H9 (cell line): ENCODE measurements around the gene PNPLA7. TPM values are rescaled to one million over a fixed set of nuclear protein-coding genes. Genes with fewer than 3 reads are reported as not detected.

Experiments
- DNase-seq: peaks from one replicate; pipeline ENCODE4 v3.0.0-alpha.2; 2017
- H2AFZ ChIP-seq: one replicate; pipeline ENCODE4 v1.6.1; 2013; ENCODE audit warnings: mild to moderate bottlenecking, low read length, control low read depth, moderate library complexity
- H2AK5ac ChIP-seq: 2 replicates; pipeline ENCODE4 v1.6.1; 2013; ENCODE audit warnings: low read length, control low read depth, mixed read lengths; ENCODE audit not compliant: insufficient read length
- H2BK120ac ChIP-seq: one replicate; pipeline ENCODE4 v1.6.1; 2013; ENCODE audit warnings: low read depth, mild to moderate bottlenecking, low read length, control low read depth, inconsistent platforms; ENCODE audit not compliant: poor library complexity, severe bottlenecking
- H2BK12ac ChIP-seq: 2 replicates; pipeline ENCODE4 v1.6.1; 2013; ENCODE audit warnings: low read length, control low read depth, mixed read lengths, low read depth; ENCODE audit not compliant: insufficient read length
- H2BK15ac ChIP-seq: 2 replicates; pipeline ENCODE4 v1.6.1; 2013; ENCODE audit warnings: low read depth, low read length, control low read depth
- H2BK20ac ChIP-seq: one replicate; pipeline ENCODE4 v1.6.1; 2013; ENCODE audit warnings: low read depth, mild to moderate bottlenecking, low read length, control low read depth, inconsistent platforms; ENCODE audit not compliant: poor library complexity, severe bottlenecking
- H2BK5ac ChIP-seq: 2 replicates; pipeline ENCODE4 v1.6.1; 2013; ENCODE audit warnings: low read length, control low read depth, mixed read lengths; ENCODE audit not compliant: insufficient read length
- H3K14ac ChIP-seq: 2 replicates; pipeline ENCODE4 v1.6.1; 2013; ENCODE audit warnings: low read length, control low read depth; ENCODE audit not compliant: insufficient read depth
- H3K18ac ChIP-seq: 2 replicates; pipeline ENCODE4 v1.6.1; 2013; ENCODE audit warnings: low read depth, mild to moderate bottlenecking, mixed read lengths, low read length, control low read depth; ENCODE audit not compliant: insufficient read length
- H3K23ac ChIP-seq: 2 replicates; pipeline ENCODE4 v1.6.1; 2013; ENCODE audit warnings: low read length, control low read depth, mixed read lengths, low read depth; ENCODE audit not compliant: insufficient read length
- H3K23me2 ChIP-seq: 2 replicates; pipeline ENCODE4 v1.6.1; 2013; ENCODE audit warnings: low read depth, mild to moderate bottlenecking, mixed read lengths, low read length, control low read depth; ENCODE audit not compliant: insufficient read length, poor library complexity, severe bottlenecking
- H3K27ac ChIP-seq: 2 replicates; pipeline ENCODE4 v1.5.1; 2013; ENCODE audit warnings: low read length, control low read depth, mixed read lengths, low read depth; ENCODE audit not compliant: insufficient read length
- H3K27me3 ChIP-seq: 2 replicates; pipeline ENCODE4 v1.6.1; 2013; ENCODE audit warnings: low read length, control low read depth, inconsistent platforms; ENCODE audit not compliant: insufficient read depth
- H3K4ac ChIP-seq: 2 replicates; pipeline ENCODE4 v1.6.1; 2013; ENCODE audit warnings: low read depth, mild to moderate bottlenecking, control low read depth, inconsistent platforms, low read length, moderate library complexity
- H3K4me1 ChIP-seq: 2 replicates; pipeline ENCODE4 v1.6.1; 2013; ENCODE audit warnings: low read length, control low read depth, inconsistent platforms; ENCODE audit not compliant: insufficient read depth
- H3K4me2 ChIP-seq: 2 replicates; pipeline ENCODE4 v1.6.1; 2013; ENCODE audit warnings: low read length, control low read depth, mixed read lengths; ENCODE audit not compliant: insufficient read length, insufficient read depth
- H3K56ac ChIP-seq: 2 replicates; pipeline ENCODE4 v1.6.1; 2013; ENCODE audit warnings: low read depth, mild to moderate bottlenecking, mixed read lengths, low read length, control low read depth; ENCODE audit not compliant: insufficient read length
- H3K79me1 ChIP-seq: 2 replicates; pipeline ENCODE4 v1.6.1; 2013; ENCODE audit warnings: low read depth, mild to moderate bottlenecking, moderate library complexity, low read length, control low read depth, inconsistent platforms; ENCODE audit not compliant: insufficient read depth, poor library complexity, severe bottlenecking
- H3K79me2 ChIP-seq: 2 replicates; pipeline ENCODE4 v1.6.1; 2013; ENCODE audit warnings: low read length, control low read depth, inconsistent platforms; ENCODE audit not compliant: insufficient read depth
- H3K9ac ChIP-seq: 2 replicates; pipeline ENCODE4 v1.6.1; 2013; ENCODE audit warnings: low read length, control low read depth, mixed read lengths; ENCODE audit not compliant: insufficient read length; ENCODE audit errors: extremely low read depth
- H3K9me3 ChIP-seq: one replicate; pipeline ENCODE4 v1.6.1; 2013; ENCODE audit warnings: low read depth, low read length, inconsistent platforms; ENCODE audit not compliant: control insufficient read depth
- H3T11ph ChIP-seq: one replicate; pipeline ENCODE4 v1.6.1; 2013; ENCODE audit warnings: mild to moderate bottlenecking, low read length, control low read depth, inconsistent platforms
- H4K20me1 ChIP-seq: one replicate; pipeline ENCODE4 v1.6.1; 2013; ENCODE audit not compliant: control insufficient read depth, insufficient read length, insufficient read depth
- H4K5ac ChIP-seq: 2 replicates; pipeline ENCODE4 v1.6.1; 2013; ENCODE audit warnings: low read depth, mild to moderate bottlenecking, mixed read lengths, low read length, control low read depth; ENCODE audit not compliant: insufficient read length
- H4K8ac ChIP-seq: replicated peaks from 2 replicates; pipeline ENCODE4 v1.6.1; 2013; ENCODE audit warnings: low read length, control low read depth, mixed read lengths, low read depth; ENCODE audit not compliant: insufficient read length
- H4K91ac ChIP-seq: 2 replicates; pipeline ENCODE4 v1.6.1; 2013; ENCODE audit warnings: low read depth, mild to moderate bottlenecking, moderate library complexity, mixed read lengths, low read length, control low read depth; ENCODE audit not compliant: insufficient read length
- H3K27ac Mint-ChIP-seq, 3 experiments: 2 replicates in 2 of 3; 3 replicates in 1 of 3; pipeline ENCODE4 v1.8.0; 2020 to 2021; ENCODE audit warnings: mixed read lengths in 3 of 3, mild to moderate bottlenecking in 1 of 3, moderate library complexity in 1 of 3
- H3K27me3 Mint-ChIP-seq: 2 replicates; pipeline ENCODE4 v1.8.0; 2021; ENCODE audit warnings: low read depth, mild to moderate bottlenecking, moderate library complexity, mixed read lengths
- H3K36me3 Mint-ChIP-seq, 3 experiments: 2 replicates in 2 of 3; 3 replicates in 1 of 3; pipeline ENCODE4 v1.8.0; 2020 to 2021; ENCODE audit warnings: low read depth in 3 of 3, mixed read lengths in 3 of 3; ENCODE audit not compliant: insufficient read depth in 1 of 3
- H3K4me1 Mint-ChIP-seq, 2 experiments: 2 replicates each; pipeline ENCODE4 v1.8.0; 2020; ENCODE audit warnings: mixed read lengths in 2 of 2
- H3K4me3 Mint-ChIP-seq, 2 experiments: 2 replicates in 1 of 2; 3 replicates in 1 of 2; pipeline ENCODE4 v1.8.0; 2020 to 2021; ENCODE audit warnings: mild to moderate bottlenecking in 2 of 2, mixed read lengths in 2 of 2, moderate library complexity in 1 of 2
- H3K9me3 Mint-ChIP-seq, 2 experiments: 2 replicates in 1 of 2; 3 replicates in 1 of 2; pipeline ENCODE4 v1.8.0; 2020; ENCODE audit warnings: mild to moderate bottlenecking in 2 of 2, mixed read lengths in 2 of 2, moderate library complexity in 1 of 2
- WGBS: extraction: QIAGEN DNeasy Blood & Tissue Kit; methylation state at CpG from one replicate; pipeline ENCODE4 v1.1.7; 2013; ENCODE audit warnings: missing lambda C conversion rate, low lambda C conversion rate, mixed read lengths; ENCODE audit not compliant: insufficient read length; ENCODE audit errors: extremely low coverage; 5-methylcytosine and 5-hydroxymethylcytosine counted together
- total RNA-seq: library from RNA; stranded (reverse); gene quantifications from 2 replicates; pipeline ENCODE4 v1.2.1, GENCODE V29; 2021
- TF ChIP-seq, protein P1 (sequence below): fragments of 200-600 bp; sonication (generic); conservative IDR thresholded peaks from 3 replicates; pipeline ENCODE4 v1.8.0; 2021; ENCODE audit warnings: antibody characterized with exemption, mild to moderate bottlenecking

Gene PNPLA7
- total RNA-seq, 1 experiment from 2014 or later: 1.8 TPM

DNA sequence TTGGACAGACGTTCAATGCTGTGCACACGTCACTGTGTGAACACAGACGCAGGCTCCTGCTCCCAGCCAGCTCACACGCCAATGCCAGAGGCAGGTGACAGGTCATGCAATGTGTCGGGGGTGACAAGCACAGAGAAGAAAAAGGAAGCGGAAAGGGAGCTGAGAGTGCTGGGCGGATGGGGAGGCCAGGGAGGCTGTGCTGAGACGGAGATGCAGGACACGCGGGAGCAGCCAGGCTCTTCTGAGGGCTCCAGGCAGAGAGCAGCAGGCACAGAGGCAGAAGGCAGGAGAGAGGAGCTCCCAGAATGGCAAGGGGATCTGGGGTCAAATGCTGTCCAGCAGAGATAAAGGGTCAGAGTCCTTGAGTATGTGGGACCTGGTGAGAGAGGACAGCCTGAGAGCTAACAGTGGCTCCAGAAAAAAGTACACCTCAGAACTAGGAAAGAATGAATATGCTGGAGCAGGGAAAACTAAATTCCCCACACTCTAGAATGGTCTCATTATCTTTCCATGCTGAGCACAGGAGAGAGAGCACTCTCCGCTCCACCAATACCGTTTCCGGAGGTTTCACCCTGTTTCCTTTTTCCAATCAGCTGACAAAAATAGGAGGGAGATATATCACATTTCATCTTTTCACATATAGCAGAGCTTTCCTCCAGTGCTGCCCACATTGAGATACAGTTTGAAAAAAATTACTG, 58.3 kb downstream of the PNPLA7 start:
- Histone ChIP-seq H3K79me1 (no peaks in the 10 kb centered on the region), H3K23ac (no peak overlapping the region), H2BK120ac (no peak overlapping the region), H3K56ac (no peak overlapping the region), H2AK5ac (no peak overlapping the region), H3K14ac (no peak overlapping the region), H4K20me1 (peaks cover 2% of the 10 kb centered on the region), H3K27me3 (no peaks in the 10 kb centered on the region), H2BK12ac (no peak overlapping the region), H4K8ac (no peak overlapping the region), H3K27ac (no peak overlapping the region), H2BK15ac (no peak overlapping the region), H2BK5ac (no peak overlapping the region), H2AFZ (no peak overlapping the region), H3K18ac (no peak overlapping the region), H4K91ac (no peak overlapping the region), H3K4me2 (no peak overlapping the region), H3T11ph (no peak overlapping the region), H2BK20ac (no peak overlapping the region), H3K9ac (no peak overlapping the region), H3K9me3 (no peaks in the 10 kb centered on the region), H3K23me2 (no peaks in the 10 kb centered on the region), H3K4ac (no peak overlapping the region), H4K5ac (no peak overlapping the region), H3K4me1 (no peaks in the 10 kb centered on the region), H3K79me2 (no peaks in the 10 kb centered on the region)
- peaks cover 2 to 23% of the 10 kb centered on the region in 2 experiments; a peak in 2 of 5 replicates for H3K9me3 Mint-ChIP-seq
- no peaks in the 10 kb centered on the region for H3K4me1 Mint-ChIP-seq
- 0 out of 5 replicates have a peak overlapping the region, but pooled peaks of 1 of the 2 experiments have one; percentile 40 for H3K4me3 Mint-ChIP-seq
- DNase-seq: no peak
- H3K27ac Mint-ChIP-seq: no peak overlapping the region; a peak in 1 of 7 replicates
- TF ChIP-seq, protein P1, sequence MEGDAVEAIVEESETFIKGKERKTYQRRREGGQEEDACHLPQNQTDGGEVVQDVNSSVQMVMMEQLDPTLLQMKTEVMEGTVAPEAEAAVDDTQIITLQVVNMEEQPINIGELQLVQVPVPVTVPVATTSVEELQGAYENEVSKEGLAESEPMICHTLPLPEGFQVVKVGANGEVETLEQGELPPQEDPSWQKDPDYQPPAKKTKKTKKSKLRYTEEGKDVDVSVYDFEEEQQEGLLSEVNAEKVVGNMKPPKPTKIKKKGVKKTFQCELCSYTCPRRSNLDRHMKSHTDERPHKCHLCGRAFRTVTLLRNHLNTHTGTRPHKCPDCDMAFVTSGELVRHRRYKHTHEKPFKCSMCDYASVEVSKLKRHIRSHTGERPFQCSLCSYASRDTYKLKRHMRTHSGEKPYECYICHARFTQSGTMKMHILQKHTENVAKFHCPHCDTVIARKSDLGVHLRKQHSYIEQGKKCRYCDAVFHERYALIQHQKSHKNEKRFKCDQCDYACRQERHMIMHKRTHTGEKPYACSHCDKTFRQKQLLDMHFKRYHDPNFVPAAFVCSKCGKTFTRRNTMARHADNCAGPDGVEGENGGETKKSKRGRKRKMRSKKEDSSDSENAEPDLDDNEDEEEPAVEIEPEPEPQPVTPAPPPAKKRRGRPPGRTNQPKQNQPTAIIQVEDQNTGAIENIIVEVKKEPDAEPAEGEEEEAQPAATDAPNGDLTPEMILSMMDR: no peak
- no peaks in the 10 kb centered on the region; the same call in 1 of the 2 replicates for H3K27me3 Mint-ChIP-seq
- WGBS: no CpG with 5 or more reads among the region's 13 CpGs
- H3K36me3 Mint-ChIP-seq: no peaks in the 10 kb centered on the region
